OCI-LY3 (cell line): Measurements from ENCODE around the gene TET2.

Experiments
- H2AFZ ChIP-seq: fragments of 200-600, 300-600 bp; shearing (Covaris generic); 2 replicates; pipeline ENCODE4 v1.6.0; 2014; ENCODE audit warnings: antibody characterized with exemption, low read depth, low read length
- H3K27ac ChIP-seq: fragments of 200-600, 300-600 bp; sonication (generic); 2 replicates; pipeline ENCODE4 v1.5.1; 2014; ENCODE audit warnings: mild to moderate bottlenecking, low read length, moderate library complexity, mixed read lengths
- H3K27me3 ChIP-seq: fragments of 200-600, 300-600 bp; sonication (generic); 2 replicates; pipeline ENCODE4 v1.6.1; 2014; ENCODE audit warnings: low read depth, low read length, mixed read lengths
- H3K36me3 ChIP-seq: fragments of 200-600, 300-600 bp; sonication (generic); replicated peaks from 2 replicates; pipeline ENCODE3; 2014; ENCODE audit warnings: low read depth, low read length, mixed read lengths
- H3K4me1 ChIP-seq: fragments of 300-600, 200-600 bp; sonication (generic); 2 replicates; pipeline ENCODE4 v1.6.1; 2014; ENCODE audit warnings: low read length, mixed read lengths
- H3K4me2 ChIP-seq: fragments of 200-600, 300-600 bp; sonication (generic); 2 replicates; pipeline ENCODE4 v1.6.1; 2014; ENCODE audit warnings: low read length, mixed read lengths
- H3K4me3 ChIP-seq: fragments of 300-600, 200-600 bp; sonication (generic); 2 replicates; pipeline ENCODE4 v1.5.1; 2014; ENCODE audit warnings: antibody characterized with exemption, mild to moderate bottlenecking, low read length, moderate library complexity
- H3K79me2 ChIP-seq: fragments of 300-600, 200-600 bp; shearing (Covaris generic); 2 replicates; pipeline ENCODE4 v1.6.1; 2014; ENCODE audit warnings: mild to moderate bottlenecking, low read length, mixed read lengths
- H3K9ac ChIP-seq: fragments of 300-600, 200-600 bp; shearing (Covaris generic); 2 replicates; pipeline ENCODE4 v1.6.0; 2014; ENCODE audit warnings: mild to moderate bottlenecking, low read length, moderate library complexity
- H3K9me3 ChIP-seq: fragments of 200-600, 300-600 bp; shearing (Covaris generic); 2 replicates; pipeline ENCODE4 v1.6.1; 2014; ENCODE audit warnings: low read length, mixed read lengths; ENCODE audit not compliant: insufficient read depth
- H4K20me1 ChIP-seq: fragments of 200-600, 300-600 bp; sonication (generic); 2 replicates; pipeline ENCODE4 v1.6.1; 2016; ENCODE audit warnings: low read length, mixed read lengths; ENCODE audit not compliant: insufficient read depth
- EZH2phosphoT487 ChIP-seq: fragments of 200-600 bp; shearing (Covaris generic); IDR thresholded peaks from 2 replicates; pipeline ENCODE4 v1.6.1; 2018; ENCODE audit warnings: antibody characterized with exemption, mixed run types, low read depth
- TF ChIP-seq, protein P1 (sequence below): fragments of 200-600, 300-600 bp; sonication (generic); IDR thresholded peaks from 2 replicates; pipeline ENCODE4 v1.5.1; 2014; ENCODE audit warnings: antibody characterized with exemption, low read length, low read depth

The TET2 gene

DNA sequence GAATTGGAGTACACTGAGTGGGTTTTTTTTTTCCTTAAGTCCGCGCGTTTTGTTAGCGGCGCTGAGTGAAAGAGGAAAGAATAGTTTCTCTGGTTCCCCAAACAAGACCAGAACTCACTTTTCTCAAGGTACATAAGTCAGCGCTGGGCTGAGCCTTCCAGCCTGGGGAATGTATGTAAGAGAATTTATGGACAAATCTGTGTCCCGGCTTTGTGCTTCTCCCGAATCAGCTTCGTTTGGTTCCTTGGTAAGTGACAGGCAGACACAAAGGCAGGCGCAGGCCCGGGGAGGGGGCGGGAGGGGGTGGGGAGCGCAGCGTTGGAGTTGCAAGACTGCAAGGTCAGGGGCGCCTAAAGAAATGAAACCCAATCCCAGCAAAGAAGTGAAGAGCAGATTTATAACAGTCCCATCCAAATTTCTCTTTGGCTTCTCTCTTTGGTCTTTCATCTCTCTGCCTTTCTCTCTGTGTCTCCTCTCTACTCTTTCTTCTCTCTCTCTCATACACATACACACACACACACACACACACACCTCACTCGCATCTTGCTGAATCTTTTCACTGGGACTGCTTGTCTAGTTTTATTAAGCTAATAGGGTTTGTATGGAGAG, 981 bp downstream of the TET2 start:
- TF ChIP-seq EZH2phosphoT487 = no peak
- TF ChIP-seq, protein P1, sequence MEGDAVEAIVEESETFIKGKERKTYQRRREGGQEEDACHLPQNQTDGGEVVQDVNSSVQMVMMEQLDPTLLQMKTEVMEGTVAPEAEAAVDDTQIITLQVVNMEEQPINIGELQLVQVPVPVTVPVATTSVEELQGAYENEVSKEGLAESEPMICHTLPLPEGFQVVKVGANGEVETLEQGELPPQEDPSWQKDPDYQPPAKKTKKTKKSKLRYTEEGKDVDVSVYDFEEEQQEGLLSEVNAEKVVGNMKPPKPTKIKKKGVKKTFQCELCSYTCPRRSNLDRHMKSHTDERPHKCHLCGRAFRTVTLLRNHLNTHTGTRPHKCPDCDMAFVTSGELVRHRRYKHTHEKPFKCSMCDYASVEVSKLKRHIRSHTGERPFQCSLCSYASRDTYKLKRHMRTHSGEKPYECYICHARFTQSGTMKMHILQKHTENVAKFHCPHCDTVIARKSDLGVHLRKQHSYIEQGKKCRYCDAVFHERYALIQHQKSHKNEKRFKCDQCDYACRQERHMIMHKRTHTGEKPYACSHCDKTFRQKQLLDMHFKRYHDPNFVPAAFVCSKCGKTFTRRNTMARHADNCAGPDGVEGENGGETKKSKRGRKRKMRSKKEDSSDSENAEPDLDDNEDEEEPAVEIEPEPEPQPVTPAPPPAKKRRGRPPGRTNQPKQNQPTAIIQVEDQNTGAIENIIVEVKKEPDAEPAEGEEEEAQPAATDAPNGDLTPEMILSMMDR = no peak
- Histone ChIP-seq H3K27ac (peak overlapping the region; percentile 64), H3K9me3 (no peaks in the 10 kb centered on the region), H3K9ac (peak overlapping the region; percentile 98), H4K20me1 (peaks cover 17% of the 10 kb centered on the region), H2AFZ (peak overlapping the region; percentile 80), H3K36me3 (no peaks in the 10 kb centered on the region), H3K4me2 (peak overlapping the region; percentile 78), H3K27me3 (no peaks in the 10 kb centered on the region), H3K79me2 (peaks cover 52% of the 10 kb centered on the region), H3K4me3 (peak overlapping the region; percentile 87), H3K4me1 (peaks cover 17% of the 10 kb centered on the region)

DNA sequence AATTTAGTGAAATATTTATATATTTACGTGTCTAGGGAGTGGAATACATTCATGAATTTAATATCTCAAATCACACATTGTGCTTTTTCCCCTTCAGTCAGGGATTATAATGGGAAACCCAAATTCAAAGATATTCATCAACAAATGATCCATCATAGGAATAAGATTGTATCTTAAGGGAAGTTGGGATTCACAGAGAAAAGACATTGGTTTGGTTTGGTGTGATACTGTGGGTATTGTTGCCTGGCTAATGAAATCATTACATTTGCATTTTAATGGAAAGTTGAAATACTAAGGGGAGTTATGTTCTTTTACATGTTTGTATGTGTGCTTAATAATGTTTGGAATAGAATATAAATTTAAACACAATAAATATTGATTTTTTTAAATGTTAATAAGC, 1.7 kb downstream of the TET2 start:
- Histone ChIP-seq H3K9ac (peak overlapping the region; percentile 98), H3K79me2 (peaks cover 57% of the 10 kb centered on the region), H4K20me1 (peaks cover 17% of the 10 kb centered on the region), H3K4me1 (peaks cover 17% of the 10 kb centered on the region), H3K36me3 (no peaks in the 10 kb centered on the region), H3K9me3 (no peaks in the 10 kb centered on the region), H3K4me2 (peak overlapping the region; percentile 78), H3K27me3 (no peaks in the 10 kb centered on the region), H2AFZ (no peak overlapping the region), H3K27ac (no peak overlapping the region), H3K4me3 (peak overlapping the region; percentile 87)
- no peak for TF ChIP-seq EZH2phosphoT487
- TF ChIP-seq, protein P1 = no peak

DNA sequence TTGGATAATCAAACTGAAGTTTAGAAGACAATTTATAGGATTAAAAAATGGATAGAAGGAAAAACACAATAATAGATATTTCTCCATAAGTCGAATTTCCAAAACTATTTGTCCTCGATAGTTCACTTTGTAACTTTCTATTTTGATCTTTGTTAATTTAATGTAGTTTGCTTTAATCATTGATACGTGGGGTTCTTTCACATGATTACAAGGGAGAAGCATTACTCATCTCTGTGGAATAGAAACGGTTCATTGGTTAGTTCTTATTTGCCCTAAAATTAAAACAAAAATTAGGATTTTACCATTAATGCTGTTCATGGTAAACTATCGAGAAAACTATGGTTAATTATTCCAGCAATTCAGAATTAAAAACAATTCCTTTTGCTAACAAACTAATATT, 2.1 kb downstream of the TET2 start:
- peaks cover 17% of the 10 kb centered on the region for H3K4me1 ChIP-seq
- H3K9ac ChIP-seq = no peak overlapping the region
- TF ChIP-seq EZH2phosphoT487 = no peak
- TF ChIP-seq, protein P1 = no peak
- no peaks in the 10 kb centered on the region for H3K9me3 ChIP-seq
- no peak overlapping the region; the same call in 1 of the 2 replicates for H3K4me3 ChIP-seq
- H2AFZ ChIP-seq = no peak overlapping the region
- no peaks in the 10 kb centered on the region for H3K36me3 ChIP-seq
- no peaks in the 10 kb centered on the region for H3K27me3 ChIP-seq
- H4K20me1 ChIP-seq = peaks cover 17% of the 10 kb centered on the region
- peaks cover 62% of the 10 kb centered on the region for H3K79me2 ChIP-seq
- peak overlapping the region; percentile 78 for H3K4me2 ChIP-seq
- H3K27ac ChIP-seq = no peak overlapping the region

DNA sequence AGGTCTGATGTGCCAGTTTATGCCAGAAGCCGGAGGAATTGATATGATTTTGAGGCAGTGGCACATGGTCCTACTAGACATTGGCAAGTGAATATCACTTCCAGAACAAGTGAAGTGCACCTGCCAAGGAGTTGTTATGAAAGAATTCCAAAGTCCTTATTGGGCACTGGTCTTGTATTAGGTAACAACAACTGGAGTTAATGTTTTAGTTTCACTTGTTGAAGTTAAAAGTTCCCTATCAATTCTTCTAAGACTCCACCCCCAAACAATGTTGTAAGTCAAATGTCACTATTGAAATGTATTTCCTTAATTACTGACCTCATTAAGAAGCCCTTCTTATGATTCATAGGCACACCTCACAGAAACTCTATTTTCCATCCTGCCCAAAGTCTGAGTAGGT, 3.1 kb downstream of the TET2 start:
- H3K36me3 ChIP-seq = no peaks in the 10 kb centered on the region
- H3K27me3 ChIP-seq = no peaks in the 10 kb centered on the region
- no peak for TF ChIP-seq EZH2phosphoT487
- TF ChIP-seq, protein P1 = no peak
- no peak overlapping the region for H3K4me2 ChIP-seq
- no peak overlapping the region for H2AFZ ChIP-seq
- H3K27ac ChIP-seq = no peak overlapping the region
- no peak overlapping the region for H3K4me3 ChIP-seq
- H3K4me1 ChIP-seq = peaks cover 17% of the 10 kb centered on the region
- H3K79me2 ChIP-seq = peaks cover 70% of the 10 kb centered on the region
- peaks cover 25% of the 10 kb centered on the region for H4K20me1 ChIP-seq
- H3K9ac ChIP-seq = no peak overlapping the region
- no peaks in the 10 kb centered on the region for H3K9me3 ChIP-seq
